ENCODE measurements around the gene PKIB.

- TF ChIP-seq CTCF (IDR thresholded peaks at IDR 0.05; ENCODE audit: extremely low read depth in 1 of 2, insufficient read depth in 1 of 2, low read depth in 1 of 2, low read length in 2 of 2), result no peak
- TF ChIP-seq FOS (IDR thresholded peaks at IDR 0.05; ENCODE audit: borderline replicate concordance, insufficient read depth, low read length), result no peak
- no peak for TF ChIP-seq POLR2A (IDR thresholded peaks at IDR 0.05; ENCODE audit: low read depth, low read length)
- TF ChIP-seq POLR2AphosphoS5 (IDR thresholded peaks at IDR 0.05; ENCODE audit: insufficient read depth, low read depth, low read length), result no peak
- TF ChIP-seq MAX (IDR thresholded peaks at IDR 0.05; ENCODE audit: insufficient read depth, insufficient read length), result no peak
- no peak for TF ChIP-seq MYC (IDR thresholded peaks at IDR 0.05; ENCODE audit: low read depth, low read length)
- no peak for TF ChIP-seq EZH2 (IDR thresholded peaks at IDR 0.05; ENCODE audit: borderline replicate concordance, low read depth, low read length, severe bottlenecking)
- TF ChIP-seq JUN (IDR thresholded peaks at IDR 0.05; ENCODE audit: borderline replicate concordance, insufficient read depth, insufficient read length, low read depth), result no peak
These were observed 144.1 kb downstream of the PKIB start for GRCh38 chr6:122754191-122754731.

All from endothelial cell of umbilical vein (primary cell).